Testis (tissue), 2 donors: Measurements from ENCODE around the gene OR4Q3.

ENCODE experiments used
- POLR2A ChIP-seq: fragments of 450-650 bp; IDR thresholded peaks from one replicate; pipeline ENCODE4 v1.6.1; 2017; ENCODE audit warnings: antibody characterized with exemption, mild to moderate bottlenecking, moderate library complexity
- TF ChIP-seq, protein P1 (sequence below), 3 experiments: fragments of 450-650 bp in 2 of 3; fragments of 200-600 bp in 1 of 3; sonication (generic) in 1 of 3; IDR thresholded peaks; one replicate each; pipeline ENCODE4 v1.5.1; 2016 to 2019; ENCODE audit warnings: antibody characterized with exemption in 3 of 3, mild to moderate bottlenecking in 2 of 3, moderate library complexity in 1 of 3

DNA sequence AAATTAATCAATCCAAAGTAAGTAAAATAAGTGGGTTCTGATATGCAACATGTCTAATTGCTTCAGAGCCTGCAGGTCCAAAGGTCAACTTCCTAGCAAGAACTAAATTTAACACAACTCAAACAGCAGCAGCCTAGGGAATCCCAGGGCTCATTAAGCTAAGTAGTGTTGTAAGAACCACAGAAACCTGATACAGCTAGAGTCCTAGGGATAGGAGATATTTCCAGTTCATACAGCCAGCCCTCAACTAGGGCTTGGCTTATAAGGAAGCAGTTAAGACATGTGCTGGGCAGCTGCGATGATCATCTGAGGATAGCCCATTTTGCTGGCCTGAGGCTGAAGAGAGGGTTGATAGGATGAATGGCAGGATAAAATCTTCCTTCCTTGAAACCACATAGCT, at the start of gene OR4Q3:
- TF ChIP-seq POLR2A = no peak
- TF ChIP-seq, protein P1, sequence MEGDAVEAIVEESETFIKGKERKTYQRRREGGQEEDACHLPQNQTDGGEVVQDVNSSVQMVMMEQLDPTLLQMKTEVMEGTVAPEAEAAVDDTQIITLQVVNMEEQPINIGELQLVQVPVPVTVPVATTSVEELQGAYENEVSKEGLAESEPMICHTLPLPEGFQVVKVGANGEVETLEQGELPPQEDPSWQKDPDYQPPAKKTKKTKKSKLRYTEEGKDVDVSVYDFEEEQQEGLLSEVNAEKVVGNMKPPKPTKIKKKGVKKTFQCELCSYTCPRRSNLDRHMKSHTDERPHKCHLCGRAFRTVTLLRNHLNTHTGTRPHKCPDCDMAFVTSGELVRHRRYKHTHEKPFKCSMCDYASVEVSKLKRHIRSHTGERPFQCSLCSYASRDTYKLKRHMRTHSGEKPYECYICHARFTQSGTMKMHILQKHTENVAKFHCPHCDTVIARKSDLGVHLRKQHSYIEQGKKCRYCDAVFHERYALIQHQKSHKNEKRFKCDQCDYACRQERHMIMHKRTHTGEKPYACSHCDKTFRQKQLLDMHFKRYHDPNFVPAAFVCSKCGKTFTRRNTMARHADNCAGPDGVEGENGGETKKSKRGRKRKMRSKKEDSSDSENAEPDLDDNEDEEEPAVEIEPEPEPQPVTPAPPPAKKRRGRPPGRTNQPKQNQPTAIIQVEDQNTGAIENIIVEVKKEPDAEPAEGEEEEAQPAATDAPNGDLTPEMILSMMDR (IDR thresholded peaks at IDR 0.05) = no peak
